Mucosa of descending colon (tissue), 3 donors: ENCODE measurements around the gene CNIH3. TPM values are rescaled to one million over a fixed set of nuclear protein-coding genes. Genes with fewer than 3 reads are reported as not detected.

Experiments used
- ATAC-seq: fragments of 200-7000 bp; cut with Tn5 transposase; one replicate; pipeline ENCODE4 v1.9.1; 2020; ENCODE audit warnings: mild to moderate bottlenecking, moderate library complexity
- DNase-seq, 3 donors: peaks; one replicate each; pipeline ENCODE4 v3.0.0-alpha.2; 2020
- H3K36me3 ChIP-seq: fragments of 200-600 bp; one replicate; pipeline ENCODE4 v1.8.0; 2021; ENCODE audit warnings: low read depth, mild to moderate bottlenecking
- H3K4me1 ChIP-seq: fragments of 200-600 bp; one replicate; pipeline ENCODE4 v1.8.0; 2021; ENCODE audit warnings: low read depth, mild to moderate bottlenecking
- H3K4me3 ChIP-seq: fragments of 200-600 bp; one replicate; pipeline ENCODE4 v1.8.0; 2021; ENCODE audit warnings: mild to moderate bottlenecking
- H3K9me3 ChIP-seq: fragments of 200-600 bp; one replicate; pipeline ENCODE4 v1.8.0; 2021; ENCODE audit warnings: mild to moderate bottlenecking
- CTCF ChIP-seq: fragments of 200-600 bp; IDR thresholded peaks from one replicate; pipeline ENCODE4 v1.8.0; 2022; ENCODE audit warnings: antibody characterized with exemption, mild to moderate bottlenecking
- intact Hi-C, 2 donors: fragments of 100-400 bp; cut with DNase I in 1 of 2; cut with micrococcal nuclease in 1 of 2; formaldehyde crosslinking; loops; one replicate each; pipeline versions ENCODE4 v1.11.0 to v1.11.1; 2022; cut with DNase I, micrococcal nuclease
- total RNA-seq, 3 donors: library from RNA; stranded (reverse); fragmentation: NEBNext Ultra II Directional in 2 of 3; extraction: Animal tissue kit (Norgen Biotek cat#: 25700) in 2 of 3; gene quantifications; one replicate each; pipeline versions ENCODE4 v1.2.1 to v1.2.4, GENCODE V29; 2021 to 2023
- donor health status: DM: no; HTN: no; CAD: no; lungs with moderate emphysema.
- donor health status: DM: no; HTN: no; CAD: no.
- donor health status: DM: no; HTN: yes; CAD: no.

Gene CNIH3
- total RNA-seq, 3 donors from 2014 or later = 1.0 to 2.5 (median 1.1) TPM

GRCh38 chr1:224734261-224734935 is 118.3 kb downstream of the CNIH3 start:
- ATAC-seq (no peak), DNase-seq (no peak)
- TF ChIP-seq CTCF = no peak
- H3K36me3 ChIP-seq = no peaks in the 10 kb centered on the region
- no peaks in the 10 kb centered on the region for H3K9me3 ChIP-seq
- H3K4me1 ChIP-seq = no peaks in the 10 kb centered on the region
- intact Hi-C loops = no loop called here
- H3K4me3 ChIP-seq = no peak overlapping the region

- TF ChIP-seq CTCF = no peak
- no peak overlapping the region for H3K4me3 ChIP-seq
- ATAC-seq (no peak), DNase-seq (no peak)
- no peaks in the 10 kb centered on the region for H3K4me1 ChIP-seq
- H3K9me3 ChIP-seq = no peaks in the 10 kb centered on the region
- intact Hi-C loops = no loop called here
- no peaks in the 10 kb centered on the region for H3K36me3 ChIP-seq
These were observed 119.0 kb downstream of the CNIH3 start for GRCh38 chr1:224735159-224735558.

- Histone ChIP-seq H3K4me1 (no peaks in the 10 kb centered on the region), H3K36me3 (no peaks in the 10 kb centered on the region), H3K4me3 (no peak overlapping the region), H3K9me3 (no peaks in the 10 kb centered on the region)
- DNase-seq (peak in 1 of 3 donors; percentile 6), ATAC-seq (peak; percentile 17)
- no peak for TF ChIP-seq CTCF
- intact Hi-C loops = no loop called here
These were observed 120.7 kb downstream of the CNIH3 start for GRCh38 chr1:224736619-224737352.

- Histone ChIP-seq H3K36me3 (no peaks in the 10 kb centered on the region), H3K9me3 (no peaks in the 10 kb centered on the region), H3K4me1 (no peaks in the 10 kb centered on the region), H3K4me3 (no peak overlapping the region)
- ATAC-seq (no peak), DNase-seq (no peak)
- TF ChIP-seq CTCF = no peak
- intact Hi-C loops = no loop called here
These were observed 121.2 kb downstream of the CNIH3 start for GRCh38 chr1:224737353-224737727.

GRCh38 chr1:224739303-224739996 is 123.3 kb downstream of the CNIH3 start:
- intact Hi-C loops = no loop called here
- Histone ChIP-seq H3K4me3 (no peak overlapping the region), H3K9me3 (no peaks in the 10 kb centered on the region), H3K36me3 (no peaks in the 10 kb centered on the region), H3K4me1 (no peaks in the 10 kb centered on the region)
- no peak for DNase-seq
- no peak for ATAC-seq
- TF ChIP-seq CTCF = no peak
